Astrocyte (in vitro differentiated cells and primary cell): ENCODE results near the gene RASGRF1. TPM values are rescaled to one million over a fixed set of nuclear protein-coding genes. Genes with fewer than 3 reads are reported as not detected.
"Not testable (repeated sequence)": the region's sequence is repeated elsewhere in the genome, so short reads cannot be mapped to it uniquely, and the experiment has no call there.

ENCODE experiments used
- DNase-seq: peaks from one replicate; pipeline ENCODE4 v3.0.0-alpha.2; 2010; ENCODE audit warnings: low read depth
- FAIRE-seq: peaks from 2 replicates; lab custom pipeline; 2011; peaks lifted over from hg19 to GRCh38; lab: Jason Lieb, UNC
- H2AFZ ChIP-seq: 2 replicates; pipeline ENCODE4 v1.6.0; 2012; ENCODE audit warnings: low read depth, low read length, inconsistent platforms
- H3K27ac ChIP-seq: 2 replicates; pipeline ENCODE4 v1.5.1; 2011; ENCODE audit warnings: low read depth, low read length, inconsistent platforms
- H3K27me3 ChIP-seq: 2 replicates; pipeline ENCODE4 v1.6.0; 2011; ENCODE audit warnings: low read length, inconsistent platforms; ENCODE audit not compliant: insufficient read depth
- H3K36me3 ChIP-seq: 2 replicates; pipeline ENCODE4 v1.5.1; 2011; ENCODE audit warnings: low read length, inconsistent platforms; ENCODE audit not compliant: insufficient read depth
- H3K4me1 ChIP-seq: 2 replicates; pipeline ENCODE4 v1.5.1; 2011; ENCODE audit warnings: low read length, inconsistent platforms; ENCODE audit not compliant: insufficient read depth
- H3K4me2 ChIP-seq: 2 replicates; pipeline ENCODE4 v1.6.0; 2012; ENCODE audit warnings: low read length, inconsistent platforms
- H3K4me3 ChIP-seq: 2 replicates; pipeline ENCODE4 v1.5.1; 2011; ENCODE audit warnings: low read depth, mild to moderate bottlenecking, low read length, inconsistent platforms; ENCODE audit not compliant: insufficient read depth
- H3K79me2 ChIP-seq: 2 replicates; pipeline ENCODE4 v1.6.0; 2012; ENCODE audit warnings: mild to moderate bottlenecking, low read length, inconsistent platforms; ENCODE audit not compliant: insufficient read depth
- H3K9ac ChIP-seq: 2 replicates; pipeline ENCODE4 v1.6.0; 2012; ENCODE audit warnings: mild to moderate bottlenecking, low read length, inconsistent platforms
- H3K9me3 ChIP-seq: 2 replicates; pipeline ENCODE4 v1.5.1; 2012; ENCODE audit warnings: low read depth, mild to moderate bottlenecking, low read length, inconsistent platforms; ENCODE audit not compliant: insufficient read depth
- H4K20me1 ChIP-seq: 2 replicates; pipeline ENCODE4 v1.6.0; 2012; ENCODE audit warnings: low read length, inconsistent platforms; ENCODE audit not compliant: insufficient read depth
- H3K27ac Mint-ChIP-seq: one replicate; pipeline ENCODE4 v1.8.0; 2021; ENCODE audit warnings: mild to moderate bottlenecking, mixed read lengths; ENCODE audit not compliant: unreplicated experiment
- H3K27me3 Mint-ChIP-seq: one replicate; pipeline ENCODE4 v1.8.0; 2021; ENCODE audit warnings: low read depth, mixed read lengths; ENCODE audit not compliant: unreplicated experiment
- H3K36me3 Mint-ChIP-seq: one replicate; pipeline ENCODE4 v1.8.0; 2021; ENCODE audit warnings: low read depth, mixed read lengths; ENCODE audit not compliant: unreplicated experiment
- H3K4me1 Mint-ChIP-seq: one replicate; pipeline ENCODE4 v1.8.0; 2021; ENCODE audit warnings: low read depth, mixed read lengths; ENCODE audit not compliant: unreplicated experiment
- H3K4me3 Mint-ChIP-seq: one replicate; pipeline ENCODE4 v1.8.0; 2021; ENCODE audit warnings: mild to moderate bottlenecking, moderate library complexity, mixed read lengths; ENCODE audit not compliant: unreplicated experiment
- H3K9me3 Mint-ChIP-seq: one replicate; pipeline ENCODE4 v1.8.0; 2021; ENCODE audit warnings: mild to moderate bottlenecking, mixed read lengths; ENCODE audit not compliant: unreplicated experiment
- EZH2 ChIP-seq: IDR thresholded peaks from 2 replicates; pipeline ENCODE4 v1.6.1; 2012; ENCODE audit warnings: mild to moderate bottlenecking, low read length, inconsistent platforms; ENCODE audit not compliant: insufficient read depth
- total RNA-seq: library from RNA; stranded (reverse); gene quantifications from 2 replicates; pipeline ENCODE4 v1.2.1, GENCODE V29; 2021
- TF ChIP-seq, protein P1 (sequence below): IDR thresholded peaks from 2 replicates; pipeline ENCODE4 v1.5.1; 2011; ENCODE audit warnings: low read depth, mild to moderate bottlenecking, inconsistent platforms, low read length, moderate library complexity; ENCODE audit not compliant: insufficient read depth

Gene RASGRF1
- total RNA-seq, 1 donor from 2014 or later, result 1.2 TPM

DNA sequence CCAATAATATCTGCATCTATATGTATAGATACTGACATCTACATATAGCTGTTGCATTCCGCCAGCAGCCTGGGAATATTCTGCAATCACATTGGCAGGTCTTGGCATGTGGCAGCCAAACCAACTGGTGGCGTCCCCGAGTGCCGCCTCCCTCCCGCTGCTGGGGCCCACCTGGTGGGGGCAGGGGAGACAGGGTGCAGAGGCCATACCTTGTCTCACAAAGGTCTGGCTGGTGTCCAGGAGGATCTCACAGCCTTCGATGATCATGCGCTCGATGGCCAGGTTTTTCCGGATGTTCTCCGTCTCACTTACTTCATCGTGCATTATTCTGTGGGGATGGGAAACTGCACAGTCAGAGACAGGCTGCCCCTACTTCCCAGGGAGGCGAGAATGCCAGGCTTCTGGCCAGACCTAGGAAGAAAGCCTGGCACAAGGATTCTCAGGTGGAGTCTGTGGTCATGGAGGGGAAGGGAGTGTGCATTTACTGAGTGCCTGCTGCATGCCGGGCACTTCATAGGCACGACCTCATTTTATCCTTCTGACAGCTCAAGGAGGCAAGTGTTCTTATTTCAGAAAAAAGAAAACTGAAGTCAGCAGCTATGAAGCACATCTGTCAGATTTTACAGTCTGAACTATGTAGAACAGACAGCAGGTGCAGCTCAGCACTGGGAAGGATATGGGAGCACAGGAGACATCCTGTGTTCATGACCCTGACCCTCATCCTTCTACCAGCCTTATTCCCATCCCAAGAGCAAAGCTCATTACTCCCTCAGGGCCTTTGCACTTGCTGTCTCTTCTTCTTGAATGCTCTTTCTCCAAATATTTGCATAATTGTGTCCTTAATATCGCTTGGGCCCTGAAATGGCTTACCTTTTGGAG lies 62.8 kb downstream of the RASGRF1 start:
- TF ChIP-seq, protein P1, sequence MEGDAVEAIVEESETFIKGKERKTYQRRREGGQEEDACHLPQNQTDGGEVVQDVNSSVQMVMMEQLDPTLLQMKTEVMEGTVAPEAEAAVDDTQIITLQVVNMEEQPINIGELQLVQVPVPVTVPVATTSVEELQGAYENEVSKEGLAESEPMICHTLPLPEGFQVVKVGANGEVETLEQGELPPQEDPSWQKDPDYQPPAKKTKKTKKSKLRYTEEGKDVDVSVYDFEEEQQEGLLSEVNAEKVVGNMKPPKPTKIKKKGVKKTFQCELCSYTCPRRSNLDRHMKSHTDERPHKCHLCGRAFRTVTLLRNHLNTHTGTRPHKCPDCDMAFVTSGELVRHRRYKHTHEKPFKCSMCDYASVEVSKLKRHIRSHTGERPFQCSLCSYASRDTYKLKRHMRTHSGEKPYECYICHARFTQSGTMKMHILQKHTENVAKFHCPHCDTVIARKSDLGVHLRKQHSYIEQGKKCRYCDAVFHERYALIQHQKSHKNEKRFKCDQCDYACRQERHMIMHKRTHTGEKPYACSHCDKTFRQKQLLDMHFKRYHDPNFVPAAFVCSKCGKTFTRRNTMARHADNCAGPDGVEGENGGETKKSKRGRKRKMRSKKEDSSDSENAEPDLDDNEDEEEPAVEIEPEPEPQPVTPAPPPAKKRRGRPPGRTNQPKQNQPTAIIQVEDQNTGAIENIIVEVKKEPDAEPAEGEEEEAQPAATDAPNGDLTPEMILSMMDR, result no peak
- TF ChIP-seq EZH2, result no peak
- no peak for FAIRE-seq
- H3K79me2 ChIP-seq, result no peaks in the 10 kb centered on the region
- Mint-ChIP-seq H3K9me3 (peaks cover 12% of the 10 kb centered on the region), H3K4me1 (peaks cover 3% of the 10 kb centered on the region), H3K27me3 (peaks cover 20% of the 10 kb centered on the region), H3K36me3 (peaks cover 3% of the 10 kb centered on the region), H3K27ac (no peak overlapping the region), H3K4me3 (no peak overlapping the region)
- H2AFZ ChIP-seq, result no peak overlapping the region
- no peaks in the 10 kb centered on the region for H3K4me1 ChIP-seq
- peaks cover 4% of the 10 kb centered on the region for H3K27me3 ChIP-seq
- H3K4me3 ChIP-seq, result no peak overlapping the region
- H3K36me3 ChIP-seq, result no peaks in the 10 kb centered on the region
- H3K27ac ChIP-seq, result no peak overlapping the region
- no peak overlapping the region for H3K4me2 ChIP-seq
- H3K9ac ChIP-seq, result no peak overlapping the region
- H3K9me3 ChIP-seq, result no peaks in the 10 kb centered on the region
- no peaks in the 10 kb centered on the region for H4K20me1 ChIP-seq
- DNase-seq, result no peak

DNA sequence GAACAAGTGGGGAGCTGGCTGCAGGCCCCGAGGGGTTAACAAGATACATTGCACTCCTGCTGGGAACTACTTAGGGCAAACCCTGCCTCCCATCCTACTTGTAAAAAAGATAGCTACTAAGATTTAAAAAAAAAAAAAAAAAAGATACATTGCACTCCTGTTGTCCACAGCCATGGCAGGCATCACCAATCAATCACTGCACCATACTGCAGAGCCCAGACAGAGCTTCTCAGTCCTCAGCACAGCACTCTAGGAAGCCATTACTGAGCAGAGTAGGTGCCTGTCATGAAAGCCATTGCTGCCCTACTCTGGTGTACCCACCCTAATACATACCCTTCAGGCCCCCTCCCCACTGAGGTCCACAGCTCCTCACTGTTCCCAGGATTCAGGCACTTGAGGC lies 64.8 kb downstream of the RASGRF1 start:
- Mint-ChIP-seq H3K4me1 (peaks cover 3% of the 10 kb centered on the region), H3K4me3 (no peak overlapping the region), H3K36me3 (peaks cover 3% of the 10 kb centered on the region), H3K9me3 (peaks cover 12% of the 10 kb centered on the region), H3K27me3 (peaks cover 22% of the 10 kb centered on the region), H3K27ac (no peak overlapping the region)
- Histone ChIP-seq H3K4me2 (no peak overlapping the region), H3K9me3 (no peaks in the 10 kb centered on the region), H3K27ac (no peak overlapping the region), H3K27me3 (peaks cover 4% of the 10 kb centered on the region), H3K79me2 (no peaks in the 10 kb centered on the region), H4K20me1 (no peaks in the 10 kb centered on the region), H3K9ac (no peak overlapping the region), H2AFZ (no peak overlapping the region), H3K4me3 (no peak overlapping the region), H3K36me3 (no peaks in the 10 kb centered on the region), H3K4me1 (no peaks in the 10 kb centered on the region)
- FAIRE-seq (no peak), DNase-seq (no peak)
- TF ChIP-seq EZH2, result no peak
- TF ChIP-seq, protein P1, result no peak

DNA sequence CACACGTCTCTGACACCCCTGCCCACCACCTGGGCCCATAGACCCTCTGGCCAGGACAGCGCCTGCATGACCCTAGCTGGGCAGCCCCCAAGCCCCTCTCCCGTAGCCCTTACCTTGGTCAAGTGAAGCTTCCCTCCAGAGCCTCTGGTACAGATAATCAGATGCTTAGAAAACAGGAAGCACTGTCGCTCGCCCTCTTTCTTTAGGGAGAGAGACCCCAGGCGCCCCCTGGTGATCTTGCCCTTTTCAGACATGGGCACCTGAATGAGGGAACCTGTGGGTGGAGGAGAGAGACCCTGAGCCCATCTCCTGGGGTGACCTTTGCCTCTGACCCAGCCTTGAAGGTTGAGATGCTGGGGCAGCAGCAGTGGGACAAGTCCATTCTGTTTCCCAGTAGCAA lies 65.4 kb downstream of the RASGRF1 start:
- no peak for FAIRE-seq
- H3K9me3 ChIP-seq, result no peaks in the 10 kb centered on the region
- Mint-ChIP-seq H3K4me3 (no peak overlapping the region), H3K27me3 (peaks cover 19% of the 10 kb centered on the region), H3K27ac (no peak overlapping the region), H3K4me1 (peaks cover 3% of the 10 kb centered on the region), H3K36me3 (peaks cover 3% of the 10 kb centered on the region), H3K9me3 (peaks cover 14% of the 10 kb centered on the region)
- H3K4me1 ChIP-seq, result no peaks in the 10 kb centered on the region
- no peak overlapping the region for H3K4me2 ChIP-seq
- no peak overlapping the region for H3K4me3 ChIP-seq
- H3K27me3 ChIP-seq, result peaks cover 4% of the 10 kb centered on the region
- H3K36me3 ChIP-seq, result no peaks in the 10 kb centered on the region
- no peak for TF ChIP-seq EZH2
- TF ChIP-seq, protein P1, result no peak
- H4K20me1 ChIP-seq, result no peaks in the 10 kb centered on the region
- no peak overlapping the region for H3K9ac ChIP-seq
- H3K79me2 ChIP-seq, result no peaks in the 10 kb centered on the region
- H2AFZ ChIP-seq, result no peak overlapping the region
- no peak for DNase-seq
- H3K27ac ChIP-seq, result no peak overlapping the region

DNA sequence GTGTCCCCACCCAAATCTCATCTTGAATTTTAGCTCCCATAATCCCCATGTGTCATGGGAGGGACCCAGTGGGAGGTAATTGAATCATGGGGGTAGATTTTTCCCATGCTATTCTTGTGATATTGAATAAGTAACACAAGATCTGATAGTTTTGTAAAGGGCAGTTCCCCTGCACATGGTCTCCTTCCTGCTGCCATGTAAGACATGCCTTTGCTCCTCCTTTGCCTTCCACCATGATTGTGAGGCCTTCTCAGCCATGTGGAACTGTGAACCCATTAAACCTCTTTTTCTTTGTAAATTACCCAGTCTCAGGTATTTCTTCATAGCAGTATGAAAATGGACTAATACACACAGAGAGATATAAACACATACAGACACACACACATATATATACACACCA lies 66.1 kb downstream of the RASGRF1 start:
- H3K4me3 ChIP-seq, H3K36me3 Mint-ChIP-seq, H2AFZ ChIP-seq, H4K20me1 ChIP-seq, H3K27me3 ChIP-seq, H3K9me3 ChIP-seq, H3K27ac ChIP-seq, FAIRE-seq, H3K4me1 Mint-ChIP-seq, H3K79me2 ChIP-seq, H3K4me2 ChIP-seq, H3K27ac Mint-ChIP-seq, H3K36me3 ChIP-seq, H3K9ac ChIP-seq, H3K4me3 Mint-ChIP-seq, DNase-seq, H3K4me1 ChIP-seq: not testable (repeated sequence)
- Mint-ChIP-seq H3K27me3 (peaks cover 22% of the 10 kb centered on the region), H3K9me3 (peaks cover 14% of the 10 kb centered on the region)
